Ramos (cell line): Measurements from ENCODE around the gene PLA2G5.
"Not testable (repeated sequence)": the region's sequence is repeated elsewhere in the genome, so short reads cannot be mapped to it uniquely, and the experiment has no call there.

Experiments used
- in situ Hi-C: fragments of 300-500 bp; cut with MboI; formaldehyde crosslinking; loops from one replicate; pipeline ENCODE4 v1.14.3; 2022; ENCODE audit warnings: low sequenced_read_pairs; ENCODE audit not compliant: unreplicated experiment

The PLA2G5 gene

GRCh38 chr1:20112279-20113000, 42.4 kb downstream of the PLA2G5 start:
- in situ Hi-C loops, result no loop called here

- in situ Hi-C loops, result no loop called here
Observed at GRCh38 chr1:20114021-20114648, 44.1 kb downstream of the PLA2G5 start.

- in situ Hi-C loops, result no loop called here
Observed at GRCh38 chr1:20115479-20115878, 45.5 kb downstream of the PLA2G5 start.

- in situ Hi-C loops, result no loop called here
Observed at GRCh38 chr1:20115916-20116315, 45.9 kb downstream of the PLA2G5 start.

GRCh38 chr1:20117236-20117635, 47.2 kb downstream of the PLA2G5 start:
- in situ Hi-C loops, result no loop called here

GRCh38 chr1:20119347-20119746, 49.4 kb downstream of the PLA2G5 start, which contains the start of gene PLA2G2D:
Gene PLA2G2D (minus strand): TSS chr1:20119536. CDS start chr1:20119498, 38 bp downstream.
- in situ Hi-C loops, result no loop called here

- in situ Hi-C loops, result no loop called here
Observed at GRCh38 chr1:20120796-20121195, 50.8 kb downstream of the PLA2G5 start.

GRCh38 chr1:20123722-20124455, 53.9 kb downstream of the PLA2G5 start:
- in situ Hi-C loops, result no loop called here

GRCh38 chr1:20124456-20125057, 54.6 kb downstream of the PLA2G5 start:
- in situ Hi-C loops, result no loop called here

GRCh38 chr1:20125100-20125499, 55.1 kb downstream of the PLA2G5 start:
- in situ Hi-C loops, result no loop called here

- in situ Hi-C loops, result no loop called here
Observed at GRCh38 chr1:20126041-20126805, 56.2 kb downstream of the PLA2G5 start.

GRCh38 chr1:20126806-20127440, 56.9 kb downstream of the PLA2G5 start:
- in situ Hi-C loops, result no loop called here

GRCh38 chr1:20130518-20130917, 60.5 kb downstream of the PLA2G5 start:
- in situ Hi-C loops, result not testable (repeated sequence)

GRCh38 chr1:20134995-20135394, 65.0 kb downstream of the PLA2G5 start:
- in situ Hi-C loops, result no loop called here

- in situ Hi-C loops, result no loop called here
Observed at GRCh38 chr1:20136249-20136648, 66.3 kb downstream of the PLA2G5 start.

- in situ Hi-C loops, result no loop called here
Observed at GRCh38 chr1:20137055-20137454, 67.1 kb downstream of the PLA2G5 start.

GRCh38 chr1:20137604-20138003, 67.6 kb downstream of the PLA2G5 start:
- in situ Hi-C loops, result no loop called here

GRCh38 chr1:20138346-20138745, 68.4 kb downstream of the PLA2G5 start:
- in situ Hi-C loops, result no loop called here

- in situ Hi-C loops, result no loop called here
Observed at GRCh38 chr1:20138961-20139550, 69.1 kb downstream of the PLA2G5 start, which contains the start of gene PLA2G2F. Gene PLA2G2F (plus strand): TSS chr1:20139323. CDS start chr1:20139428, 105 bp downstream.
